Measurements from ENCODE around the gene SUSD6.

SUSD6 gene

DNA sequence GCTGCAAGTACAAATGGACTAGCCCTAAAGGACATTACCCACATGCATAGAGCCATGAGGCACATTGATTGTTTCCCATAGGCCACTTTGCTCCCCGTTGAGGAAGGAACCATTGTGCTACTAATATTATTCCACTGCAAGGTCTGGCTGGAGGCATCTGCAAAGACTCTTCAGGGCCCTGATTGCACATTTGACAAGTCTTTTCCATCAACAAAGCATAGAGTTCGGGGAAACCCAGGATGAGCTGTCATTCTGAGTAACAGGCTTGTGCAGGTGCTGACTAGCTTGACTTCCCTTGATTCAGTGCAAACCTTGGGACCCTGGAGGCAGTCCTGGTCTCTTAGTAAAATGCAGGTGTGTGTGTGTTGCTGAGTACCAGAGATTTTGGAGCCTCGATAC lies 73.8 kb downstream of the SUSD6 start:
- TF ChIP-seq, protein P1, sequence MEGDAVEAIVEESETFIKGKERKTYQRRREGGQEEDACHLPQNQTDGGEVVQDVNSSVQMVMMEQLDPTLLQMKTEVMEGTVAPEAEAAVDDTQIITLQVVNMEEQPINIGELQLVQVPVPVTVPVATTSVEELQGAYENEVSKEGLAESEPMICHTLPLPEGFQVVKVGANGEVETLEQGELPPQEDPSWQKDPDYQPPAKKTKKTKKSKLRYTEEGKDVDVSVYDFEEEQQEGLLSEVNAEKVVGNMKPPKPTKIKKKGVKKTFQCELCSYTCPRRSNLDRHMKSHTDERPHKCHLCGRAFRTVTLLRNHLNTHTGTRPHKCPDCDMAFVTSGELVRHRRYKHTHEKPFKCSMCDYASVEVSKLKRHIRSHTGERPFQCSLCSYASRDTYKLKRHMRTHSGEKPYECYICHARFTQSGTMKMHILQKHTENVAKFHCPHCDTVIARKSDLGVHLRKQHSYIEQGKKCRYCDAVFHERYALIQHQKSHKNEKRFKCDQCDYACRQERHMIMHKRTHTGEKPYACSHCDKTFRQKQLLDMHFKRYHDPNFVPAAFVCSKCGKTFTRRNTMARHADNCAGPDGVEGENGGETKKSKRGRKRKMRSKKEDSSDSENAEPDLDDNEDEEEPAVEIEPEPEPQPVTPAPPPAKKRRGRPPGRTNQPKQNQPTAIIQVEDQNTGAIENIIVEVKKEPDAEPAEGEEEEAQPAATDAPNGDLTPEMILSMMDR (IDR thresholded peaks at IDR 0.05; ENCODE audit: unreplicated experiment in 3 of 3): no peak
- H3K27me3 Mint-ChIP-seq (ENCODE audit: low read depth): peaks cover 2% of the 10 kb centered on the region
- no peak overlapping the region for H3K4me3 Mint-ChIP-seq
- peak overlapping the region in 2 of 3 experiments; percentile 27 to 64 for H3K27ac Mint-ChIP-seq
- H3K9me3 Mint-ChIP-seq: no peaks in the 10 kb centered on the region
- no peaks in the 10 kb centered on the region for H3K36me3 Mint-ChIP-seq (ENCODE audit: low read depth)
- peaks cover 84% of the 10 kb centered on the region for H3K4me1 Mint-ChIP-seq

GRCh38 chr14:69685716-69686115 lies 74.3 kb downstream of the SUSD6 start:
- TF ChIP-seq, protein P1 (IDR thresholded peaks at IDR 0.05; ENCODE audit: unreplicated experiment in 3 of 3): no peak

DNA sequence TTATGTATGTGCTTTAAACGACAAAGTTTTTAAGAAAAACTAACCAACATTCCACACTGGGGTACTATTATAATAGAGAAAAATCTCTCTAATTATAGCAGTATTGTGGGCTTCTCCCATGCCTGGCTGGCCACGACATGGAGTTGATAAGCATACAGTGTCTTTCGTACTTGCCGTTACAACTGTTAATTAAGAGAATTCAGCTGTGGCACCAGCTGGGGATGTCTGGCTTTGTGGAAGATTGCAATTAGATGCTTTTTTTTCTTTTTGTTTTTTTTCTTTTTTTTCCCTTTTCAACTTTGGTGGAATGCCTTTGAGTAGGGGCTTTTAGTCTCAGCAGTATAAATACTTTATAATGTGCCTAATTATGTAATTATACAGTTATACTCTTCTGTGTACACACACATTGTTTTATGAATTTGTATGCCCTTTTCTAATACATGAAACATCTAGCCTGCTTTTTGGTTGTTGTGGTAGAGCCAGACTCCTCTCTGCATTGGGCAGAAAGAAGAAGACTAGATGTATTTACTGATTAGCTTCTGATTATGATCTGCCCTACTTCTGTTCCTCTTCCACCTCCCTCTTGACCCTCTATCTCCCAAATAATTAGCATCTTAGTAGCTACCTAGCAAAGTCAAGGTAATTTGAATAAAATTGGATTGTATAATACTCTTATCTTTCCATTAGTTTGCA lies 76.4 kb downstream of the SUSD6 start:
- H3K27me3 Mint-ChIP-seq (ENCODE audit: low read depth): no peaks in the 10 kb centered on the region
- TF ChIP-seq, protein P1 (IDR thresholded peaks at IDR 0.05; ENCODE audit: unreplicated experiment in 3 of 3): no peak
- H3K36me3 Mint-ChIP-seq (ENCODE audit: low read depth): no peaks in the 10 kb centered on the region
- peak overlapping the region in 2 of 3 experiments; percentile 9 to 54 for H3K27ac Mint-ChIP-seq
- H3K9me3 Mint-ChIP-seq: no peaks in the 10 kb centered on the region
- H3K4me1 Mint-ChIP-seq: peaks cover 73% of the 10 kb centered on the region
- no peak overlapping the region for H3K4me3 Mint-ChIP-seq

More at GRCh38 chr14:69685716-69686115, 74.3 kb downstream of the SUSD6 start:
- H3K4me1 Mint-ChIP-seq: peaks cover 84% of the 10 kb centered on the region
- H3K9me3 Mint-ChIP-seq: no peaks in the 10 kb centered on the region
- peak overlapping the region; percentile 8 to 64 (median 41) for H3K27ac Mint-ChIP-seq
- H3K36me3 Mint-ChIP-seq (ENCODE audit: low read depth): no peaks in the 10 kb centered on the region
- no peaks in the 10 kb centered on the region for H3K27me3 Mint-ChIP-seq (ENCODE audit: low read depth)
- no peak overlapping the region for H3K4me3 Mint-ChIP-seq

GRCh38 chr14:69688299-69688649 lies 76.9 kb downstream of the SUSD6 start:
- peak overlapping the region in 2 of 3 experiments; percentile 9 to 54 for H3K27ac Mint-ChIP-seq
- H3K4me1 Mint-ChIP-seq: peaks cover 73% of the 10 kb centered on the region
- H3K4me3 Mint-ChIP-seq: no peak overlapping the region
- no peaks in the 10 kb centered on the region for H3K9me3 Mint-ChIP-seq
- no peaks in the 10 kb centered on the region for H3K36me3 Mint-ChIP-seq (ENCODE audit: low read depth)
- TF ChIP-seq, protein P1 (IDR thresholded peaks at IDR 0.05; ENCODE audit: unreplicated experiment in 3 of 3): no peak
- no peaks in the 10 kb centered on the region for H3K27me3 Mint-ChIP-seq (ENCODE audit: low read depth)

GRCh38 chr14:69690042-69690441 lies 78.6 kb downstream of the SUSD6 start:
- H3K36me3 Mint-ChIP-seq (ENCODE audit: low read depth): no peaks in the 10 kb centered on the region
- H3K27me3 Mint-ChIP-seq (ENCODE audit: low read depth): no peaks in the 10 kb centered on the region
- TF ChIP-seq, protein P1 (IDR thresholded peaks at IDR 0.05; ENCODE audit: unreplicated experiment in 3 of 3): no peak
- no peaks in the 10 kb centered on the region for H3K9me3 Mint-ChIP-seq
- H3K4me1 Mint-ChIP-seq: peaks cover 72% of the 10 kb centered on the region
- peak overlapping the region in 1 of 3 experiments; percentile 10 for H3K27ac Mint-ChIP-seq
- no peak overlapping the region for H3K4me3 Mint-ChIP-seq

- Mint-ChIP-seq H3K27me3 (ENCODE audit: low read depth) (no peaks in the 10 kb centered on the region), H3K4me3 (no peak overlapping the region), H3K9me3 (no peaks in the 10 kb centered on the region), H3K27ac (peak overlapping the region; percentile 22 to 45 (median 40)), H3K4me1 (peaks cover 80% of the 10 kb centered on the region), H3K36me3 (ENCODE audit: low read depth) (no peaks in the 10 kb centered on the region)
- TF ChIP-seq, protein P1 (IDR thresholded peaks at IDR 0.05; ENCODE audit: unreplicated experiment in 3 of 3): no peak
These were observed 81.2 kb downstream of the SUSD6 start for GRCh38 chr14:69692594-69692993.

Data from nephron (organoid).